Measurements from ENCODE around the gene PYGM.

The PYGM gene

GRCh38 chr11:64766881-64767280 is 7.1 kb upstream of the PYGM start:
- DNase-seq = no peak

GRCh38 chr11:64765851-64766665 is 6.3 kb upstream of the PYGM start:
- DNase-seq = no peak

DNA sequence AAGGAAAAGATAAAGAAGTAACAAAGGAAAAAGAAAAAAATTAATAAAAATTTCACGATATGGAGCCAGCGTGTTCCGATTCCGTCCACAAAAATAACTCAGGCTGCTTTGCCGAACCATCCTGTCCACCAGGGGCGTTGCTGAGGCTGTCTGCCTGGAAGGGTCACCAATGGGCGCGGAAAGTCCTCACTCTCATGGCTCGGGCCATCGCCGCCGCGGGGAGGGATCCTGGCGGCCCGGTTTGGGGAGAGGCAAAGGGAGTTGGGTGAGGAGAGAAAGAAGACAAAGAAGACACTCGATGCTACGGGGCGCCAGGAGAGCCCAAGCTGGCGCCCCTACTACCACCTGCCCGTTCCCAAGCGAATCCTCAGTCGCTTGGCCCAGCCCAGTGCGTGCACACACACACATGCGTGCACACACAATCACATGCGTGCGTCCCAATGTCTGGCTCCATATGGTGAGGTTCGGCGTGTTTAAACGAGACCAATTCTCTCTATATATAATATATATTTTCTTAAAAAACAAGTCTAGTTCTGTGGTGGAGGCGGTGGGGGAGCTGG is 5.6 kb upstream of the PYGM start:
- DNase-seq = no peak

- no peak for DNase-seq
These were observed 5.0 kb upstream of the PYGM start for GRCh38 chr11:64764753-64765152.

DNA sequence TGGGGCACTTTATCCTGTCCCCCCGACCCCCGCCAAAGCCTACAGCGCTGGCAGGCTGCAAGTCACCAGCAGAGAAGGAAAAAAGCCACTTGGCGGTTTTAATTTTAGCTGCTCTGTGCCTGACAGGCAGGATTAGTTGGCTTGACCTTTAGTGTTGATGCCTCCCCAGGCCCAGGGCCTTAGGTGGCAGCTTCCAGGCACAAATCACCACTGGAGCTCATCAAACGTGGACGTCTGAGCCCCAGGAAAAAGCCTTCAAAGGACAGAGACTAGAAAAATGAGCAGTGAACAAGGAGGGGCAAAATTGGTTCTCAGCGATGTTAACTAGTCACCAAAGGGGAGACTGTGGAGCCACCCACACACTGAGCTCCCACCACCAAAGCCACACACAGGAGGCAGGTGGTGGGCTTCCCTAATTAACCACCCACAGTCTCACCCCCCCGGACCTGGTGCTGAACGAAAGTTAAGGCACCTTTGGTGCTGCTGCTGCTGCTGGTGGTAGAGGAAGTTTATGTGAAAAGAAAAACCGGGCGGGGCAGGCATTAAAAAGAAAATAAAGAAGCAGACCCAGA is 4.4 kb upstream of the PYGM start:
- no peak for DNase-seq

- DNase-seq = no peak
These were observed 3.8 kb upstream of the PYGM start for GRCh38 chr11:64763526-64764039.

GRCh38 chr11:64762674-64763525 is 3.1 kb upstream of the PYGM start:
- no peak for DNase-seq

DNA sequence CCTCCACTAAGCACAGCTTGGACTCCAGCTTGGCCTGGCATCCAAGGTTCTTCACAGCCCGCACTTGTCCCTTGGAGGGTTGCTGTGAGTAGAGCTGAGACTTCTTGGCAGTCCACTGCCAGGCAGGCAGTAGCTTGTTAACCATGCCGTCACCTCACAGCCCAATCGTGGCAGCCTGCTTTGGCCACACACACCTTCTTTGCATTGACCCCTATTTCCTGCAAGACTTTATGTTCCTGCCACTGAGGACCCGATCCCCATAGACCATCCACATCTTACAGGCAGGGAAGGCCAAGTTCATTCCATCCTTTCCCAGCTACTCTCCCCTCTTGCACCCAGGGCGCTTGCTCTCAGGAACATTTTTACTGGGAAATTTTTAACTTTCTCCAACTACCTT is 2.5 kb upstream of the PYGM start:
- no peak for DNase-seq

DNA sequence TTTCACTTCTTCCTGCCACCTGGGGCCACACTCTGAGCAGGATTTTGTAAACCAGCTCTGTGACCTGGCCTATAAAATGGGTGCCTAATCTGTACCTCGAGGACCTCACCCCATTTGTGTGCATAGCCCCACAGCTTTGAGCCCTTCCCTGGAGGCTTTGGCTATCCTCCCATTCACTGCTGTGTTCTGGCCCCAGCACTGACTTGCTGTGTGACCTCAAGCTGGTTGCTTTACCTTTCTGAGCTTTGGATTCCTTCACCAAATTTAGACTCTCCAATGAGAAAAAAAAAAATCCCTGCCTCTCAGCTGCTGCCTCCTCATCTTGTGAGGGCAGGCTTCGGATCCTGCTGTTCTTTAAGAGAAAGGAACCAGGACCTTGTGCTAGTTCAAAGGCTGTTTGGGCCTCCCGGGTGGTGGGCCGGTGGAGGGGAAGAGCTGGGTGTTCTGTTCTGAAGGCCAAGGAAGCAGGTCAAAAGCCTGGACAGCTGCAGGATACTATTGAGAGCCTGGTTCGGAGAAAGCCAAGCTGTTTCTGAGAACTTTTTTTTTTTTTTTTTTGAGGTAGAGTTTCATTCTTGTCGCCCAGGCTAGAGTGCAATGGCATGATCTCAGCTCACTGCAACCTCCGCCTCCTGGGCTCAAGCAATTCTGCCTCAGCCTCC is 1.1 kb upstream of the PYGM start:
- DNase-seq = no peak

DNA sequence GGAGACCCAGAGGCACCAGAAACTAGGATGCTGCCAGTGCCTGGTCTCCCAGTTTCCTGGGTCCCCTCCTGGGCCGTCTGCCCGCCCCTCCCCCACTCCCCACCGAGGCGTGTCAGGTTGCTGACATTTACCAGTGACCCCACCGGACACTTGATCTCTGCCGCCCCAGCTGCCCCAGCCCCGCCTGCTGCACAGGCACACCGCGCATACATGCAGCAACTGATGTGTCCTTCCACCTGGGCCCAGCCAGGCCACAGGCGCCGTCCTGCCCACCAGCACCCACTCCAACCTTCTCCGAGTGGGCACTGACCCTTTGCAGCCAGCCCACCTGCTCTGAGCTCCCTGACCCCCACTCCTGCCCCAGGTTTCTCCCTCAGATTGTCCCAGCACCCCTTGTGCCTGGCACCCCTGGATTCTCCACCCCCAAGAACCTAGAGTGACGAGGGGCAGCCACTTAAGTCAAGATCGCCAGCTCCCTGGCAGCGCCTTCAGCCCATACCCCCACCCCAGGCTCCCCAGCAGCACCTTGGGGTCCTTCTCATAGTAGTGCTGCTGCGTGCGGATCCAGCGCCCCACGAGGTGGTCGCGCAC is 548 bp downstream of the PYGM start:
- no peak for DNase-seq

DNA sequence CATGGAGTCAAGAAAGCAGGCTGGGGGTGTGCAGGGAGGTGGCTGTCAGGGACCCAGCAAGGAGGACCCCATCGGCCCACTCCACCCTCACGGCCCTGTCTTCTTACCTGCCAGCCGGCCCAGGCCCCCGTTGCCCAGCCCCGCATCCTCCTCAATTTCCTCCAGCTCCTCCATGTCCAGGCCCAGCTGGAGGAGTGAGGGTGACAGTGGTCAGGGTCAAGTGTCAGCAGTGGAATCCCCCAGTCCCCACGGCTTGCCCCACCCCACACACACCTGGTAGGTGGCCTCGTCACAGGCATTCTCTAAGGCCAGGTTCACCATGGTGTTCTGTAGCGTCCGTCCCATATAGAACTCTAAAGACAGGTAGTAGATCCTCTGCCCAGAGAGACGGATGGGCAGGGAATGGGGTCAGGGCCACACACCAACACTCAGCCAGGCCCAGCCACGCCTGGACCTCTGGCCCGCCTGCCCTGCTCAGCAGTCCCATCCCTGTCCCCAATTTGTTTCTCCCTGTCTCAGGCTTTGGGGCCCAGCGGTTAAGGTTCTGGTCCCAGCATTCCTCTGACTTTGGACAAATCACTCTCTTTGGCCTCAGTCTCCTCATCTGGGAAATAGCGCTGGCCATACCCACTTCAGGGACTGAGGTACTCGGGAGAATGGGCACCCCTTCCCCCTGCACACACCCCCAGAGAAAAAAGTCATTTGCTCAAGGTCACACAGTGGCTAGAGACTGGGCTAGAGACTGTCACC is 1.3 kb downstream of the PYGM start:
- DNase-seq = no peak

DNA sequence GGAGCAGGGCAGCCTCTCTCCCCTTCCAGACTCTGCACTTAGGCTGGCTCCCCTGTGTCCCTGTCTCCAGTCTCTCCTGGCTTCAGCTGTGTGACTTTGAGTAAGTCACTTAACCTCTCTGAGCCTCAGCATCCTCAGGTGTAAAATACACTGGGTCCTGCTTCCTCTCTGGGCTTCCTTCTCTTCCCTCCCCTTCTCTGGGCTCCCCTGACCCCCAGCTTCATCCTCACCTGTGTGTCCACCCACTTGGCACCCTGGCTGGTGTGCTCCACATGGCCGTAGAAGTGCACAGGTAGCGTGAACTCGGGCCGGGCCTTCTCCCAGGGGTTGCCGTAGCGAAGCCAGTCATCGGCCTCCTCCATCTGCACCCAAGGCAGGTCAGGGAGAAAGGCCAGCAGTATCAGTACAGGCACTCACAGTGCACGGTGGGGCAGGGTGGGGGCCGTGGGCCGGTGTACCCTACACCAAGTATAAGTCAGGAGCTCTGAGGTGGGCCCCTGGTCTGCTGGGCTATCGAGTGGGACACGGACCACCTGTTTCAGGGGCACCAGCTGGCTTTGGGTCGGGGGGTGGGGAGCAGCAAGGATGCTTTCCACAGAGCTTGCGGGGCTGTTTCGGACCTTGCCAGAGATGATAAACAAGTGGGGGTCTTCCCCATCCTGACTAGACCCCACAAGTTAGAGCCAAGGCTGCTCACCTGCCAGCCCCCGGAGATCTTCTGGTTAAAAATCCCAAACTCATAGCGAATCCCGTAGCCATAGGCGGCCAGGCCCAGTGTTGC is 2.0 kb downstream of the PYGM start:
- DNase-seq = no peak

GRCh38 chr11:64755681-64756361 is 4.0 kb downstream of the PYGM start:
- no peak for DNase-seq

GRCh38 chr11:64754919-64755662 is 4.7 kb downstream of the PYGM start:
- no peak for DNase-seq

DNA sequence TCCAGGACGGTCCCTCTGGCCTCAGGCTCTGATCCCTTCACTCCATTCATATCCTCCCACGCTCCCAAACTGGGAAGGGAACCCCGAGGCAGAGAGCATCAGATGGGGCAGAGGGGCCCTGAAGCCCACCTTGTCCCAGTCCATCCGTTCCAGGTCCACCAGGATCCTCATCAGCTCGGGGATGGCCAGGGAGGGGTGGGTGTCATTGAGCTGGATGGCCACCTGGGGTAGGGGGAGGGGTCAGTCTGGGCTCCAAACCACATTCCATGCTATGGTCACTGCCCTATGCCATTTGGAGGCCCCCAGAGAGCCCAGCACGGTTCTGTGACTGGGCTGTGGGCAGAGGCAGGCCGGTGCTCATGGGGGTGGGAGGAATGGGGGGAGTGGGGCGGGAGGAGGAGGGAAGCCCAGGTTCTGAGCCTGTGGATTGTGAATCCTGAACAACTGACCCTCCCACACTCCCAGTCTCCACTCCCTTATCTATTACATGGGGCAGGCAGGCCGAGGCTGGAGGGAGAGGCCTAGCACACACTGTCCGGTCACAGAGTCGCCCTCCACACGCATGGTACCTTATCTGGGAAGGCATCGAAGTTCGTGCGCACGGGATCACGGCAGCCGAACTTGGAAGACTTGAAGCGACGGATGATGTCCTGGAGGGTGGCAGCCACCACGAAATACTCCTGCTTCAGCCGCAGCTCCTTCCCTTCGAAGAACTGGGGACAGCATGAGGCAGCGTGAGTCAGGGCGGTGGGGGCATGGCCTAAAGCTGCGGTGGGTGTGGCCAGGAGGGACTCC is 5.5 kb downstream of the PYGM start:
- DNase-seq = no peak

DNA sequence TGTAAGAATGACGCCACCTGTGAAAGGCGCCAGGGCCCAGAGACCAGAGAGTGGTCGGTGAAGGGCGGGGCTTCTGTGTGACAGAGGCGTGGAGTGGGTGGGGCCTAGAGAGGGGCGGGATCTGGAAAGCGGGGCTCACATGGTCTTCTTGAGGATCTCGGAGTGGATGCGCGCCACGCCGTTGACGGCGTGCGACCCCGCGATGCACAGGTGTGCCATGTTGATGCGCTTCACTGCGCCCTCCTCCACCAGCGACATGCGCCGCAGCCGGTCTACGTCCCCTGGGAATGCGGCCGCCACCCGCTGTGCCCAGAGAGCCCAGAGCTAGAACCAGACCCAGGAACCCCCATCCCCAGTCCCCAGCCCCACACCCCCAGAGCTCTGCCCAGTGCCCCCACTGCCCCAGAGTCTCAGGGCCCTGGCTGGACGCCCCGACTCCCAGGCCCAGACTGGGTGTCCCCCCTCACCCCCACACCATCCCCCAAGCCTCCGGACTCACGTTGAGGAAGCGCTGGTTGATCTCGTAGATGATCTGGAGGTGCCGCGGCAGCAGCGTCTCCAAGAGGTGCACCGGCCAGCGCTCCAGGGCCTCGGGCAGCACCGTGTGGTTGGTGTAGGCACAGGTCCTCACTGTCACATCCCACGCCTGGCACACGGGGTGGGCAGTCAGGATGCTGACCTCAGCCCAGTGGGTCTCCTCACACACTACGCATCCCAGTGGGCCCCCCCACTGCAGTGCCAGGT is 6.2 kb downstream of the PYGM start:
- DNase-seq = no peak

GRCh38 chr11:64753019-64753379 is 6.8 kb downstream of the PYGM start:
- DNase-seq = no peak

Data from DMS153 (cell line).